HG03521 (cell line): Measurements from ENCODE around the gene TCF12.
A peak's percentile ranks its signal among the peaks of the same experiment; 100 is the strongest.
"Not testable (repeated sequence)": the region's sequence is repeated elsewhere in the genome, so short reads cannot be mapped to it uniquely, and the experiment has no call there.

Source experiments
- ATAC-seq: cut with Tn5 transposase; IDR thresholded peaks from one replicate; pipeline ENCODE4 v1.9.1; 2021; ENCODE audit warnings: mild to moderate bottlenecking, moderate library complexity; ENCODE audit not compliant: unreplicated experiment

Gene TCF12

DNA sequence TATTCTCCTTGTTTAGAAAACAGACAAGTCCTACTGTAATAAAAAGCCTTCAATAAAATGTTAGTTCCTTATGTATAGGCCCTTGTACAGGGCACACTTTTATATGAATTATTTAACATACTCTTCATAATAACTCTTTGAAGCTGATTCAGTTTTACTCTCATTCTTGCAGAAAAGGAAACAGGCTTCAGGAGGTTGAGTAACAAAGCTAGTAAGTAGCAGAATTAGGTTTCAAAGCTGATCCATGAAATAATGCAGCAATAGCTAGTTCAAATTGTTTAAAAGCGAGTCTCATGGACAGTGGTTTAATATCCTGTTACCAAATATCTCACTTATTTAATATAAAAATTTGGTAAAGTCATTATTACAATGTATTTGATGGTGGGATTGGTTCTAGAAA, 25.0 kb downstream of the TCF12 start:
- ATAC-seq, result no peak

DNA sequence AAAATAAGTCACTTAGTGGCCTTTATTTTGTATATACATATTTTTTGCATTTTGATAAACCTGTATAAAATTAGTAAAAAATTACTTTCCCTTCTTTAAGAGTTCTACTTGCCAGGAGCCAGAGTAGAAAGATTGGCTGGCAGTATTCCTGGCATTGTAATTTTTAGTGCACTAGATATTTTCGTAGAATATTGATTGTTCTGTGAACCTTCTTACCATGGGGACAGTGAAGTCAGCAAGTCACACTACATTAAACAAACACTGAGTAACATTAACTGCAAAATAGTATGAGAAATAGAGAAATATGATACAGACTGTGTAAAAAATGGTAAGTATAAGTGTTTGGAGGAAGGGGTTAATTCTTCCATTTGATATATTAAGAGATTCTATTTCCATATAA, 26.0 kb downstream of the TCF12 start:
- no peak for ATAC-seq

DNA sequence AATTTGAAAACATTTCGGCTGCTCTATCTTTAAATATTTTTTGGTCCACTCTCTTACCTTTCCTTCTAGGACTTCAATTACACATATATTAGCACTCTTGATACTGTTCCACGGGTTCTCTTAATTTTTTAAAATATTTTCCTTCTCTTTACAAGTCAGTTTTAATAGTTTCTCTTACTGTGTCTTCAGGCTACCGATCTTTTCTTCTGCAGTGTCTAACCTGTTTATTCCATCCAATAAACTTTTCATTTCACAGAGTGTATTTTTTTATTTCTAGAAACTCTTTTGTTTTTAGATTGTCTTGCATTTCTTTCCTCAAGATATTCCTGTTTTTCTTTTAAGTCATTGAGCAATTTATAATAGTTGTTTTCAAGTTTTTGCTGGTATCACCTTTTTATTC, 27.7 kb downstream of the TCF12 start:
- no peak for ATAC-seq

GRCh38 chr15:56948000-56948763, 29.7 kb downstream of the TCF12 start:
- no peak for ATAC-seq

- no peak for ATAC-seq
Measured at GRCh38 chr15:56948764-56949101, 30.3 kb downstream of the TCF12 start.

DNA sequence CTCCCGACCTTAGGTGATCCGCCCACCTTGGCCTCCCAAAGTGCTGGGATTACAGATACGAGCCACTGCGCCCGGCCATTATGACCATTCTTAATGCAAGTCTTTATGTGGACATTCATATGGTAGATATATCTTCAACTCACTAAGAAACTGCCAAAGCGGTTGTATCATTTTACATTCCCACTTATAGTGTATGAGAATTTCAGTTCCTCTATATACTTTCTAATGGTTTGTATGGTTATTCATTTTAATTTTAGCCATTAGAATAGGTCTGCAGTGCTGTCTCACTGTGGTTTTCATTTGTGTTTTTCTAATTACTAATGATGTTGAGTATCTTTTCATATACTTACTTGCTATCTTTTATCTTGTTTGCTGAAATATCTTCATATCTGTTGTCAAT, 32.5 kb downstream of the TCF12 start:
- ATAC-seq, result peak; percentile 72

DNA sequence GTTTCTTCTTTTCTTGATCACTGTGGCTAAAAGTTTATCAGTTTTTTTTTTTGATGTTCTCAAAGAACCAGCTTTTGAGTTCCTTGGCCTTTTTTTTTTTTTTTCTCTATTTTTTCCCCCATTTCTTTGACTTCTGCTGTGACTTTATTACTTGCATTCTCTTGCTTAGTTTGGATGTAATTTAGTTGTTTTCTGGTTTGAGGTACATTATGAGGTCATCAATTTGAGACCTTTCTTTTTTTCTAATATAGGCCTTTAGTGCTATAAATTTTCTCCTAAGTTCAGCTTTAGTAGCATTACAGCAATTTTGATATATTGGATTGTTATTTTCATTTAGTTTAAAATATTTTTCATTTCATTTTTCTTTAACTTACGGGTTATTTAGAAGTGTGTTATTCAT, 35.3 kb downstream of the TCF12 start:
- no peak for ATAC-seq

GRCh38 chr15:56955011-56955410, 36.6 kb downstream of the TCF12 start:
- ATAC-seq, result not testable (repeated sequence)

- no peak for ATAC-seq
Measured at GRCh38 chr15:56956538-56956937, 38.1 kb downstream of the TCF12 start.

DNA sequence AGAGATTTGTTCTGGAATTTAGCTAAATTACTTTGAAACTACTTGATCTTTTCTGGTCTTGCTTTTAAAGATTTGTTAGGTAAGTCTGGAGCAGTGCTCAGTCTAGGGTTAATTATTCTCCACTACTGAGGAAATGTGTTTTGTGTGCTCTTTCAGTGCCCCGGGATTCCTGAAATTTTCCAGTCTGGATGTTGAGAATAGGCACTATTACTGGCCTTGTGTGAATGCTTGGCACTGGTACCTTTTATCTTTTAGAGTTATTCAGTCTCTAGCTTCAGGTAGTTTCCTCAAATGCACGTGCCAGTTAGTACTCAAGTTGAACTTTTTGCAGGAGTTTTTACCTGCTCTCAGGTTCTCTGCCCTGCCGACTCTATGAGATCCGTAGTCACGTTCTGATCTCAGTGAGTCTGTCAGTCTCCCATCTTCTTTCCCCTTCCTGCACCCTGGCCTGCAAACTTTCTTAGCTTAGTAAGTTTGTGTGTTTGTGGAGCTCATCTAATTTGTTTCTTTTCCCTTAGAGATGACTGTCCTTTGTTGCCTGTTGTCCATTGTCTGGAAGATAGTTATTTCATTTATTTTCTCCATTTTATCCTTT, 39.5 kb downstream of the TCF12 start:
- no peak for ATAC-seq

- ATAC-seq, result no peak
Measured at GRCh38 chr15:56959318-56959648, 40.8 kb downstream of the TCF12 start.

GRCh38 chr15:56960116-56960515, 41.7 kb downstream of the TCF12 start:
- ATAC-seq, result no peak

DNA sequence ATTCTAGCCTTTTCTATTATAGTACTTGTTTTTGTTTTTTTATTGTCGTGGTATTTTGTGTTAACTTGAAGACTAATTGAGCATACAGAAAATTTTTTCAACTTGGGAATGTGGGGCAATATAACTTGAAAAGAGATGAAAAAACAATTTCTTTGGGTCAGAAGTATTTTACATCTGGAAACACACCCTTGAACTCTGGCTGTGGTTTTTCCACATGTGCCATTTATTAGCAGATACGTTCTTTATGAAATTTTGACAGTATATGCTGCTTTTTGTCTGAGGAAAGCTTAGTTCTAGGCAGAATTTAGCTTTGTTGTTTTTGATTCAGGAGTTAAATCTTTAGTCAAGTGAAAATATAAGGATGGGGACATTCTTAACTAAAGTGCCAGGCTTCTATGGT, 44.7 kb downstream of the TCF12 start:
- no peak for ATAC-seq

- ATAC-seq, result no peak
Measured at GRCh38 chr15:56963710-56964109, 45.3 kb downstream of the TCF12 start.

- no peak for ATAC-seq
Measured at GRCh38 chr15:56964182-56964581, 45.7 kb downstream of the TCF12 start.

DNA sequence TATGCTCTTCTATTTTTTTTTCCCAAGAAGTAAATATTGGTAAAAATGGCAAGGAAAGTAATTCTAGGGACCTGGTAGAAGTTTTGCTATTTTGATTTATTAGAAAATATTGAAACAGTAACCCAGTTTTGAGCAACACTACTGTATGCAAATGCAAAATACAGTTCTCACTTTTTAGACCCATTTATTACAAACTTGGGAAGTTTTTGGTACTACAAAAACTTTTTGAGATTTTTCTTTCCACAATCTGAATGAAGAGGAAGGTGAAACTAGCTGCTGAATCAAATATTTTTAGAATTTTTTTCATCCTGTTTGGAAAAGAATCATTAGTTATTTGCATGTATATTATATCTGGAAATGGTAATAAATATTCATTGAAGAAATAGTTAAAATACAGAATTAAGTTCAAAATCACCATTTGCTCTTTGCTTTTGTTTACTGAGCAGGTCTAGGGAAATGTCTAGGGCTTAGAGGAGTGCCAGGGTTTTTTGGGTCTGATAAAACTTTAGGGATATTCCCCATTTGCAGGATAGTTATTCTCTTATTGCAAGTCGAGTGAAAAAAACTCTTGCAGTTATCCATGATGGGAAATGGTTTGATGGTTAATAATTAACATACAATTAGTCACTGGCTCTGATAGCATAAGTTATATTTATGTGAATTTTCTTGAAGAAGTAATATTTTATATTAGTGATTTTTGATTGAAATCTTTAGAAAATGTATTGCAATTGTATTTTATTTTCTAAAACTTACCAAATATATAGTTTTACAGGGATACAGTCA, 47.0 kb downstream of the TCF12 start:
- no peak for ATAC-seq

GRCh38 chr15:56967336-56967735, 48.9 kb downstream of the TCF12 start:
- no peak for ATAC-seq

- no peak for ATAC-seq
Measured at GRCh38 chr15:56968256-56968655, 49.8 kb downstream of the TCF12 start.

DNA sequence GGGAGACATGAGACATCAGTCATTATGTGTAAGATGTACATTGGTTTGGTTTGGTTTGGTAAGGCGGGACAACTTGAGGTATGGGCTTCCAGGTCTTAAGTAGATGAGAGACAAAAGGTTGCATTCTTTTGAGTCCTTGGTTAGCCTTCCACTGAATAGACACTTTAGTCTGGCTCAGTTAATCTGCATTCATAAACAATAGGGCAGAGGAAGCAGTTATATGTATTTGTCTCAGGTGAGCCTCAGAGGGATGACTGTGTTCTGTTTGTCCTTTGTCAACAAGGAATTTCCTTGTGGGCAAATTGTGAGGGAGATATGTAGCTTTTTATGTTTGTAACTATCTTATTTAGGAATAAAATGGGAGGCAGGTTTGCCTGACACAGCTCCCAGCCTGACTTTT, 50.4 kb downstream of the TCF12 start:
- ATAC-seq, result no peak

- no peak for ATAC-seq
Measured at GRCh38 chr15:56969265-56969895, 50.9 kb downstream of the TCF12 start.

DNA sequence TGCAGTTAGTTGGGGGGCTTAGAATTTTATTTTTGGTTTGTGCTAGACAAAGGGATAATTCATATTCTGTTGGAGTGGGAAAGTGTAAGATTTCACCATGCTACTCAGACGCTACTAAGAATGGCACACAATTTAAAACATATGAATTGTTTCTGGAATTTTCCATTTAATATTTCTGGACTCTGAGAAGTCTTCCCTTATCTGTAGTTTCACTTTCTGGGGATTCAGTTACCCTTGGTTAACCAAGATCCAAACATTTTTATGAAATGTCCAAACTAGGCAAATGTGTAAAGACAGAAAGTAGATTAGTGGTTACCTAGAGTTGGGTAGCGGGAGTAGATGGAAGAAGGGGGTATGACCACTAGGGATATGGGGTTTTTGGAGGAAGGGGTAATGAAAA, 53.1 kb downstream of the TCF12 start:
- ATAC-seq, result no peak

DNA sequence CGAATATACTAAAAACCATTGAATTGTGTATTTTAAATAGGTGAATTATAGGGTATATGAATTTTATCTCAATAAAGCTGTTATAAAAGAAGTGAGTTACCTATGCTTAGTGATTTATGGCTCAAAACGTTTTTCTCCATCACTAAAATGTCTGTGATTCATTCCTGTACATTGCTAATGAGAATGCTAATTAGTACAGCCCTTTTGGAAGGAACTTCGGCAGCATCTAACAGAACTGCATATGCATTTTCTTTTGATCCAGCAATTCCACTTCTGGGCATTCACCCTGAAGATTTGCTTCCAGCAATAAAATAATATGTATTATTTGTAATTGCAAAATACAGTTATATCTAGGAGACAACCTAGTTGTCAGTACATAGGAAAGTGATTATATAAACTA, 53.6 kb downstream of the TCF12 start:
- ATAC-seq, result no peak
